GM12864 (cell line): ENCODE results near the gene THSD4.

Experiments used
- DNase-seq: peaks from one replicate; pipeline ENCODE4 v3.0.0-alpha.2; 2011; ENCODE audit warnings: low read depth
- H3K4me3 ChIP-seq: 2 replicates; pipeline ENCODE4 v1.5.1; 2011; ENCODE audit warnings: mild to moderate bottlenecking, low read depth, low read length, control low read depth
- CTCF ChIP-seq: IDR thresholded peaks from 2 replicates; pipeline ENCODE4 v1.5.1; 2011; ENCODE audit warnings: low read depth, mild to moderate bottlenecking, moderate library complexity, low read length, control low read depth, inconsistent platforms; ENCODE audit errors: missing control alignments

Gene THSD4

GRCh38 chr15:71632576-71633195 lies 517.4 kb downstream of the THSD4 start:
- no peak for DNase-seq
- no peak for TF ChIP-seq CTCF
- no peak overlapping the region for H3K4me3 ChIP-seq

GRCh38 chr15:71634820-71635560 lies 519.7 kb downstream of the THSD4 start:
- no peak overlapping the region for H3K4me3 ChIP-seq
- no peak for DNase-seq

GRCh38 chr15:71635735-71636134 lies 520.5 kb downstream of the THSD4 start:
- no peak for TF ChIP-seq CTCF
- no peak overlapping the region for H3K4me3 ChIP-seq
- DNase-seq = no peak

More at GRCh38 chr15:71634820-71635560, 519.7 kb downstream of the THSD4 start:
- TF ChIP-seq CTCF = no peak

- no peak overlapping the region for H3K4me3 ChIP-seq
Measured at GRCh38 chr15:71638876-71639275, 523.6 kb downstream of the THSD4 start.

GRCh38 chr15:71639471-71639870 lies 524.2 kb downstream of the THSD4 start:
- H3K4me3 ChIP-seq = no peak overlapping the region
- TF ChIP-seq CTCF = no peak
- DNase-seq = no peak

More at GRCh38 chr15:71638876-71639275, 523.6 kb downstream of the THSD4 start:
- DNase-seq = no peak
- no peak for TF ChIP-seq CTCF

- DNase-seq = no peak
- TF ChIP-seq CTCF = no peak
Measured at GRCh38 chr15:71643918-71644317, 528.6 kb downstream of the THSD4 start.

More at GRCh38 chr15:71643918-71644317, 528.6 kb downstream of the THSD4 start:
- no peak overlapping the region for H3K4me3 ChIP-seq
